ENCODE data around the gene USP30. TPM values are rescaled to one million over a fixed set of nuclear protein-coding genes. Genes with fewer than 3 reads are reported as not detected.
"Not testable (repeated sequence)": the region's sequence is repeated elsewhere in the genome, so short reads cannot be mapped to it uniquely, and the experiment has no call there.

USP30 gene
- total RNA-seq, 1 donor from 2014 or later = 13.0 TPM

DNA sequence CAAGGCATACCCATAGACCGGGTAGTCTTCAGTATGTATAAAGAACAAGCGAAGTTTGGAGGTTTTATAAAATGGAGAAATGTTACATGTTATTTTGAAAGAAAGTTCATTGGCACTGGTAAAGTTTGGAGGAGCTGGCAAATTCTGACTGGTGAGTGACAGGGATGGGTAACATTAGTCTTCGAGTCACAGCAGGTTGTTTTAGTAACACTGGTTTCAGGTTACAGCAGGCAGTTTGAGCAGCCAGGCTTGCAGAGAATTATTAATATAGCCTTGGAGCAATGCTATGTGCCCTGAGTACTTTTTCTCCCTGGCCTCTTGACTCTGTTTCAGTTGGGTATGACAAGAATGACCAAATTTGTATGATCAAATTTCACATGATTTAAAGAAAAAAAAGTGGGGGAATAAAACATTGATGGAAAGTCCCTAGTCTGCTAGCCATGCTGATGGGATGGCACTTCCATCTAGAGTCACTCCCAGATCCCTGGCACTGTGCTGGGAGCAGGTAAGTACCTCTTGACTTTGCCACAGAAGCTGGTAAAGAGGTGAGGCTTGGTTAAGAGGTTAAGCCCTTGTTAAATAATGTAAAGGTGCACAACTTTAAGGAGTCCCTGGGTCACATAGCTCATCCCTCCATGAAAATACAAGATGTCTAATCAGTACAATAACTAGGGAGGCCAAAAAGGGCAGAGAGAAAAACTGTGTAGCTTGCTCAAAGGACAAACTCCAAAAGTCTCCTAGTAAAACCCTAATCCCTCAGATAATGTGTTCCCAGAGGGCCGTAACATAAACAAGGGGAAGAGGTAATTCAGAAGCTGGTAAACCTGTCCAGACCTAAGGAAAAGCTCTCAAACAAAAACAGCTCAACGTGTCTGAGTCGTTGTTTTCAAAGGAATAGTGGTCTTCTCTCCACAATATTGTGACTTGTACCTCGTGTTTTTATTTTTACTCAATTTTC is 18.9 kb upstream of the USP30 start:
- DNase-seq (ENCODE audit: low read depth) = no peak
- H3K4me3 ChIP-seq (ENCODE audit: low read depth, low read length) = no peak overlapping the region
- TF ChIP-seq, protein P1, sequence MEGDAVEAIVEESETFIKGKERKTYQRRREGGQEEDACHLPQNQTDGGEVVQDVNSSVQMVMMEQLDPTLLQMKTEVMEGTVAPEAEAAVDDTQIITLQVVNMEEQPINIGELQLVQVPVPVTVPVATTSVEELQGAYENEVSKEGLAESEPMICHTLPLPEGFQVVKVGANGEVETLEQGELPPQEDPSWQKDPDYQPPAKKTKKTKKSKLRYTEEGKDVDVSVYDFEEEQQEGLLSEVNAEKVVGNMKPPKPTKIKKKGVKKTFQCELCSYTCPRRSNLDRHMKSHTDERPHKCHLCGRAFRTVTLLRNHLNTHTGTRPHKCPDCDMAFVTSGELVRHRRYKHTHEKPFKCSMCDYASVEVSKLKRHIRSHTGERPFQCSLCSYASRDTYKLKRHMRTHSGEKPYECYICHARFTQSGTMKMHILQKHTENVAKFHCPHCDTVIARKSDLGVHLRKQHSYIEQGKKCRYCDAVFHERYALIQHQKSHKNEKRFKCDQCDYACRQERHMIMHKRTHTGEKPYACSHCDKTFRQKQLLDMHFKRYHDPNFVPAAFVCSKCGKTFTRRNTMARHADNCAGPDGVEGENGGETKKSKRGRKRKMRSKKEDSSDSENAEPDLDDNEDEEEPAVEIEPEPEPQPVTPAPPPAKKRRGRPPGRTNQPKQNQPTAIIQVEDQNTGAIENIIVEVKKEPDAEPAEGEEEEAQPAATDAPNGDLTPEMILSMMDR (conservative IDR thresholded peaks at IDR 0.05; ENCODE audit: low read depth, low read length) = no peak

- no peak overlapping the region for H3K4me3 ChIP-seq (ENCODE audit: low read depth, low read length)
- TF ChIP-seq, protein P1 (conservative IDR thresholded peaks at IDR 0.05; ENCODE audit: low read depth, low read length) = no peak
- DNase-seq (ENCODE audit: low read depth) = no peak
Measured at GRCh38 chr12:109036975-109037374, 15.4 kb upstream of the USP30 start.

GRCh38 chr12:109044241-109044640 is 8.1 kb upstream of the USP30 start:
- TF ChIP-seq, protein P1 (conservative IDR thresholded peaks at IDR 0.05; ENCODE audit: low read depth, low read length) = no peak
- no peak for DNase-seq (ENCODE audit: low read depth)
- H3K4me3 ChIP-seq (ENCODE audit: low read depth, low read length) = no peak overlapping the region

DNA sequence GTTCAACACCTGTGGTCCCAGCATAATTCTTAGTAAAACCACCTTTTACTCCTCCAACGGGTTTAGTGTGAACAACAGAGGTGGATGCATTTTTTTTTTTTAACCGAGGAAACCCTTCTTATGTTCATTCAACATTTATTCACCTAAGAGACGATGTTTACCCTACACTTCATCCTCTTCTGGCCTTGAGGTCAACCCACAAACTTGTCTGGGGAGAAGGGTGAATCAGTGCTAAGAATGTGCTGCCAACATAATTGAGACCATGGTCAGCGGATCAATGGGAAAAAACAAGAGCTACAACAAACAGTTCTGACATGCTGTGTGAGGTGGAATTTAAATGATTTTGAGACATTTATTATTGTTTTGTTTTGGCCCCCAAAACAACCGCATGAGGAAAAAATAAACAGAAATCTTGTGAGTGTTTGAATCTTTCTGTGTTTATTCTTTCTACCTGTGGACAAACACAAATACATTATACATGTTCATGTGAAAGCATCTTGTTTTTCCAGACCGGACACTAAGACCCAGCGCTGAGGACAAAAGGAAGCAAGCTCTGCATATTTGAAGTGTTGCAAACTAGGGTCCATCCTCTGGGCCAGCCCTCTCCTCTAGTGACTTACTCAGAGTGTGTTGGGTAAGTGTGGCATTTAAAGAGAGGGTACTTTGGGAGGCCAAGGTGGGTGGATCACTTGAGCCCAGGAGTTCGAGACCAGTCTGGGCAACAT is 5.1 kb upstream of the USP30 start:
- H3K4me3 ChIP-seq (ENCODE audit: low read depth, low read length) = no peak overlapping the region
- DNase-seq (ENCODE audit: low read depth) = no peak
- TF ChIP-seq, protein P1 (conservative IDR thresholded peaks at IDR 0.05; ENCODE audit: low read depth, low read length) = no peak

DNA sequence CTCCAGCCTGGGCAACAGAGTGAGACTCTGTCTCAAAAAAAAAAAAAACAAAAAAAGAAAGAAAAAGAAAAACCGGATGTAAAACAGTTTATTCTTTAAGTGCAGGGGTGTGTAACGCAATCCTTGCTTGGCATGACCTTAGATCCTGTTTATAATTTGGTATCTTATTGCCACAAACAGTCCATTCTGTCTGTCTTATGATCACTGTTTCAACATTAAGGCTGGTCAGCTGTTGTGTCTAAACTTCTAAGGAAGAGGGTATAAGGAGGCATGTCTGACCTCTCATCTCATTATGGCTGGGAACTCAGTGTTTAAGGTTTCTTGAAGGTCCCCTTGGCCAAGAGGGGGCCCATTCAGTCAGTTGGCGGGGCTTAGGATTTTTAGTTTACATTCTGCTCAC is 3.7 kb upstream of the USP30 start:
- H3K4me3 ChIP-seq (ENCODE audit: low read depth, low read length); DNase-seq (ENCODE audit: low read depth): not testable (repeated sequence)

GRCh38 chr12:109049794-109050193 is 2.6 kb upstream of the USP30 start:
- not testable (repeated sequence) for DNase-seq (ENCODE audit: low read depth); H3K4me3 ChIP-seq (ENCODE audit: low read depth, low read length)

DNA sequence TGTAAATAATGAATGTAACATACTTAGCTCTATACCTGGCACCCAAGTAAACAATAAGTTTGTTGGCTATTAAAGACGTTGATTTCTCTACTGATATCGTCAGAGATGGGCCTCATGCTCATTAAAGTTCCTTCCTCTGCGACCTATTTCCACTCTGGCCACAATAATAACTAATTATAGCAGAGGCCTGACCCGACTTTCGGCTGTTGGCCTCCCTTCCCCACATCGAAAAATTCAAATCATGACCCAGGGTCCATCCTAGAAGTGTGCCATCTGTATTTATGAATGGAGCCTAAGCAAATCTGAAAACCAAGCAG is 321 bp upstream of the USP30 start:
- DNase-seq (ENCODE audit: low read depth) = no peak
- TF ChIP-seq, protein P1 (conservative IDR thresholded peaks at IDR 0.05; ENCODE audit: low read depth, low read length) = no peak
- peak overlapping the region; percentile 94 for H3K4me3 ChIP-seq (ENCODE audit: low read depth, low read length)
